Measurements from ENCODE around the gene LEMD2. TPM values are rescaled to one million over a fixed set of nuclear protein-coding genes. Genes with fewer than 3 reads are reported as not detected.

The LEMD2 gene
- total RNA-seq, 1 experiment from 2014 or later, result 91.8 TPM

GRCh38 chr6:33757113-33757512, 31.8 kb downstream of the LEMD2 start:
- no peak overlapping the region for H2BK15ac ChIP-seq (ENCODE audit: low read depth, low read length)
- Mint-ChIP-seq H3K4me1 (peaks cover 27 to 43% of the 10 kb centered on the region in 2 experiments), H3K9me3 (no peaks in the 10 kb centered on the region; a peak in 2 of 5 replicates), H3K36me3 (ENCODE audit: insufficient read depth in 1 of 3, low read depth in 3 of 3) (no peaks in the 10 kb centered on the region), H3K4me3 (no peak overlapping the region), H3K27me3 (ENCODE audit: low read depth) (no peaks in the 10 kb centered on the region; the same call in 1 of the 2 replicates), H3K27ac (no peak overlapping the region; a peak in 1 of 7 replicates)
- no peak for DNase-seq
- H3K79me1 ChIP-seq (ENCODE audit: insufficient read depth, low read depth, low read length, poor library complexity, severe bottlenecking), result no peaks in the 10 kb centered on the region
- no peak overlapping the region for H3K18ac ChIP-seq (ENCODE audit: insufficient read length, low read depth, low read length)
- H3K23me2 ChIP-seq (ENCODE audit: insufficient read length, low read depth, low read length, poor library complexity, severe bottlenecking), result no peaks in the 10 kb centered on the region
- H2BK20ac ChIP-seq (ENCODE audit: low read depth, low read length, poor library complexity, severe bottlenecking), result no peak overlapping the region
- H3K9me3 ChIP-seq (ENCODE audit: control insufficient read depth, low read depth, low read length), result no peaks in the 10 kb centered on the region
- H2AFZ ChIP-seq (ENCODE audit: low read length), result no peak overlapping the region
- H4K8ac ChIP-seq (replicated peaks; ENCODE audit: insufficient read length, low read depth, low read length), result no peak overlapping the region
- no peak overlapping the region for H3K9ac ChIP-seq (ENCODE audit: extremely low read depth, insufficient read length, low read length)
- no peak overlapping the region for H3K4me2 ChIP-seq (ENCODE audit: insufficient read depth, insufficient read length, low read length)
- H3K79me2 ChIP-seq (ENCODE audit: insufficient read depth, low read length), result no peaks in the 10 kb centered on the region
- no peak overlapping the region for H2AK5ac ChIP-seq (ENCODE audit: insufficient read length, low read length)
- H3K27ac ChIP-seq (ENCODE audit: insufficient read length, low read depth, low read length), result no peak overlapping the region
- no peak overlapping the region for H3K14ac ChIP-seq (ENCODE audit: insufficient read depth, low read length)
- H2BK12ac ChIP-seq (ENCODE audit: insufficient read length, low read depth, low read length), result no peak overlapping the region
- no peaks in the 10 kb centered on the region for H4K20me1 ChIP-seq (ENCODE audit: control insufficient read depth, insufficient read depth, insufficient read length)
- H2BK120ac ChIP-seq (ENCODE audit: low read depth, low read length, poor library complexity, severe bottlenecking), result no peak overlapping the region
- H4K5ac ChIP-seq (ENCODE audit: insufficient read length, low read depth, low read length), result no peak overlapping the region
- no peak overlapping the region for H3K56ac ChIP-seq (ENCODE audit: insufficient read length, low read depth, low read length)
- no peak overlapping the region for H3K4ac ChIP-seq (ENCODE audit: low read depth, low read length)
- no peak overlapping the region for H2BK5ac ChIP-seq (ENCODE audit: insufficient read length, low read length)
- no CpG with 5 or more reads among the region's 3 CpGs for WGBS (ENCODE audit: extremely low coverage, insufficient read length, low lambda C conversion rate)
- no peaks in the 10 kb centered on the region for H3K27me3 ChIP-seq (ENCODE audit: insufficient read depth, low read length)
- no peak overlapping the region for H3T11ph ChIP-seq (ENCODE audit: low read length)
- H3K4me1 ChIP-seq (ENCODE audit: insufficient read depth, low read length), result peaks cover 2% of the 10 kb centered on the region; the same call in 1 of the 2 replicates
- TF ChIP-seq CTCF (conservative IDR thresholded peaks at IDR 0.05), result no peak
- H4K91ac ChIP-seq (ENCODE audit: insufficient read length, low read depth, low read length), result no peak overlapping the region
- no peak overlapping the region for H3K23ac ChIP-seq (ENCODE audit: insufficient read length, low read depth, low read length)
